Pancreas (tissue), 10 donors: Measurements from ENCODE around the gene EHF. TPM values are rescaled to one million over a fixed set of nuclear protein-coding genes. Genes with fewer than 3 reads are reported as not detected.

Experiments used
- ATAC-seq, 4 donors: fragments of 200-7000 bp; cut with Tn5 transposase; one replicate each; pipeline versions ENCODE4 v1.8.0 to v1.9.1; 2020; ENCODE audit warnings: mild to moderate bottlenecking in 4 of 4, moderate library complexity in 4 of 4
- DNase-seq, 6 donors: peaks; one replicate each; pipeline ENCODE4 v3.0.0-alpha.2; 2020
- FAIRE-seq: peaks from 2 replicates; lab custom pipeline; 2012; peaks lifted over from hg19 to GRCh38; lab: Jason Lieb, UNC
- H3K27ac ChIP-seq, 4 donors: fragments of 200-600 bp; sonication (generic); 1 replicate in 3 of 4; 2 replicates in 1 of 4; pipeline versions ENCODE4 v1.5.0 to v1.8.0; 2020
- H3K27me3 ChIP-seq, 4 donors: fragments of 200-600 bp; one replicate each; pipeline ENCODE4 v1.8.0; 2021
- H3K36me3 ChIP-seq, 3 donors: fragments of 200-600 bp; sonication (generic) in 1 of 3; one replicate each; pipeline versions ENCODE4 v1.5.0 to v1.8.0; 2020 to 2021
- H3K4me1 ChIP-seq, 3 donors: fragments of 200-600 bp; one replicate each; pipeline ENCODE4 v1.8.0; 2021
- H3K4me3 ChIP-seq, 4 donors: fragments of 200-600 bp; sonication (generic) in 2 of 4; one replicate each; pipeline versions ENCODE4 v1.5.0 to v1.8.0; 2020 to 2021
- H3K9me3 ChIP-seq, 4 donors: fragments of 200-600 bp; one replicate each; pipeline ENCODE4 v1.8.0; 2021
- WGBS, 2 donors: extraction: QIAGEN DNeasy Blood & Tissue Kit; methylation state at CpG; one replicate each; pipeline ENCODE4 v1.1.7; 2013; 5-methylcytosine and 5-hydroxymethylcytosine counted together
- intact Hi-C, 3 donors: fragments of 100-400 bp; cut with DNase I; formaldehyde crosslinking; loops; one replicate each; pipeline versions ENCODE4 v1.11.1 to v1.14.2; 2022
- polyA plus RNA-seq, 2 donors: library from polyadenylated mRNA; stranded (reverse); fragments of 200-250 nt; gene quantifications; one replicate each; pipeline ENCODE4 v1.2.3, GENCODE V29; 2013
- total RNA-seq, 6 donors: library from RNA; stranded (reverse); fragmentation: NEBNext Ultra II Directional in 4 of 6; extraction: Animal tissue kit (Norgen Biotek cat#: 25700) in 4 of 6; gene quantifications; one replicate each; pipeline versions ENCODE4 v1.2.1 to v1.2.4, GENCODE V29; 2021 to 2023
- TF ChIP-seq, protein P1 (sequence below), 4 donors: fragments of 200-600 bp; sonication (generic) in 3 of 4; IDR thresholded peaks; one replicate each; pipeline versions ENCODE4 v1.5.0 to v1.8.0; 2021; ENCODE audit warnings: antibody characterized with exemption in 4 of 4
- donor health status: healthy with polysubstance abuse.
- donor health status: DM: no; HTN: no; CAD: no; lungs with moderate emphysema.
- donor health status: DM: no; HTN: no; CAD: no.
- donor health status: control.
- donor health status: control.
- donor health status: Bipolar disorder and iron deficiency.
- donor health status: DM: yes; HTN: yes; CAD: no.
- donor health status: DM: no; HTN: no; CAD: no.
- donor health status: DM: no; HTN: no; CAD: no.
- donor health status: DM: yes; HTN: yes; CAD: no.

EHF gene
- total and polyA plus RNA-seq, 8 donors: 7.7 to 58.2 (median 32.4) TPM

GRCh38 chr11:34623463-34623862 lies 2.6 kb downstream of the EHF start:
- peak overlapping the region in 3 of 4 donors; percentile 7 to 42 (median 42) for H3K4me3 ChIP-seq
- ATAC-seq: no peak
- H3K27me3 ChIP-seq: no peaks in the 10 kb centered on the region
- no peak for DNase-seq
- TF ChIP-seq, protein P1, sequence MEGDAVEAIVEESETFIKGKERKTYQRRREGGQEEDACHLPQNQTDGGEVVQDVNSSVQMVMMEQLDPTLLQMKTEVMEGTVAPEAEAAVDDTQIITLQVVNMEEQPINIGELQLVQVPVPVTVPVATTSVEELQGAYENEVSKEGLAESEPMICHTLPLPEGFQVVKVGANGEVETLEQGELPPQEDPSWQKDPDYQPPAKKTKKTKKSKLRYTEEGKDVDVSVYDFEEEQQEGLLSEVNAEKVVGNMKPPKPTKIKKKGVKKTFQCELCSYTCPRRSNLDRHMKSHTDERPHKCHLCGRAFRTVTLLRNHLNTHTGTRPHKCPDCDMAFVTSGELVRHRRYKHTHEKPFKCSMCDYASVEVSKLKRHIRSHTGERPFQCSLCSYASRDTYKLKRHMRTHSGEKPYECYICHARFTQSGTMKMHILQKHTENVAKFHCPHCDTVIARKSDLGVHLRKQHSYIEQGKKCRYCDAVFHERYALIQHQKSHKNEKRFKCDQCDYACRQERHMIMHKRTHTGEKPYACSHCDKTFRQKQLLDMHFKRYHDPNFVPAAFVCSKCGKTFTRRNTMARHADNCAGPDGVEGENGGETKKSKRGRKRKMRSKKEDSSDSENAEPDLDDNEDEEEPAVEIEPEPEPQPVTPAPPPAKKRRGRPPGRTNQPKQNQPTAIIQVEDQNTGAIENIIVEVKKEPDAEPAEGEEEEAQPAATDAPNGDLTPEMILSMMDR (IDR thresholded peaks at IDR 0.05): no peak
- WGBS, 2 donors: 44 to 52% methylated on average over 9 of the region's 9 CpGs
- intact Hi-C loops: no loop called here
- no peaks in the 10 kb centered on the region for H3K36me3 ChIP-seq
- no peaks in the 10 kb centered on the region for H3K9me3 ChIP-seq
- peaks cover 9 to 22% (median 11%) of the 10 kb centered on the region in 3 donors for H3K4me1 ChIP-seq
- FAIRE-seq: no peak
- H3K27ac ChIP-seq: peak overlapping the region in 2 of 4 donors; percentile 95 to 96

DNA sequence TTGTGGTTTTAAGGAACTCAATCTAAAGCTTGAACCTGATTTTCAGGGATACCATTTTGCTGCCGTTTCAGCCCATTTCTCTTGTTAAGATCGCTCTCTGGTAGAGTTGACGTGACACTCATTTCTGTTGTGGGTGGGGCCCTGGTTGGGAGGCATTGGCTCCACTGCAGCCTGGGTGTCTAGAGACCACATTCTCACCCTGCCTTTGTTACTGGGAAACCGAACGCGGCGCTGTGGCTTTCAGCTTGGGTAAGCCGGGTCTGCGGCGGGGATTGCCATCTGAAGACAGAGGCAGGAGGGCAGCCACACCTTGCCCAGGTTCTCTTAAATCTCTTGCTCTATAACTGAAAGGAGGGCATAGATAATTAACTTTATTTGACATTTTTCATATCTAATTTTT lies 3.2 kb downstream of the EHF start:
- intact Hi-C loops: no loop called here
- DNase-seq: peak in 1 of 6 donors; percentile 66
- FAIRE-seq: no peak
- peaks cover 9 to 20% (median 11%) of the 10 kb centered on the region in 3 donors for H3K4me1 ChIP-seq
- TF ChIP-seq, protein P1 (IDR thresholded peaks at IDR 0.05): no peak
- H3K27ac ChIP-seq: peak overlapping the region in 2 of 4 donors; percentile 95 to 96
- peak in 2 of 4 donors; percentile 29 to 47 for ATAC-seq
- no peaks in the 10 kb centered on the region for H3K27me3 ChIP-seq
- 60 to 69% methylated on average over 10 of the region's 10 CpGs for WGBS, 2 donors
- H3K36me3 ChIP-seq: no peaks in the 10 kb centered on the region
- peak overlapping the region in 2 of 4 donors; percentile 42 for H3K4me3 ChIP-seq
- H3K9me3 ChIP-seq: no peaks in the 10 kb centered on the region

- FAIRE-seq (no peak), ATAC-seq (no peak), DNase-seq (no peak)
- intact Hi-C loops: no loop called here
- TF ChIP-seq, protein P1 (IDR thresholded peaks at IDR 0.05): no peak
- Histone ChIP-seq H3K36me3 (no peaks in the 10 kb centered on the region), H3K27ac (peak overlapping the region in 1 of 4 donors; percentile 96), H3K9me3 (no peaks in the 10 kb centered on the region), H3K4me1 (peaks cover under 1 to 5% (median 3%) of the 10 kb centered on the region in 3 donors), H3K27me3 (no peaks in the 10 kb centered on the region), H3K4me3 (peak overlapping the region in 2 of 4 donors; percentile 22 to 42)
- 61 to 81% methylated on average over 4 of the region's 4 CpGs for WGBS, 2 donors
These were observed 4.7 kb downstream of the EHF start for GRCh38 chr11:34625576-34625975.

DNA sequence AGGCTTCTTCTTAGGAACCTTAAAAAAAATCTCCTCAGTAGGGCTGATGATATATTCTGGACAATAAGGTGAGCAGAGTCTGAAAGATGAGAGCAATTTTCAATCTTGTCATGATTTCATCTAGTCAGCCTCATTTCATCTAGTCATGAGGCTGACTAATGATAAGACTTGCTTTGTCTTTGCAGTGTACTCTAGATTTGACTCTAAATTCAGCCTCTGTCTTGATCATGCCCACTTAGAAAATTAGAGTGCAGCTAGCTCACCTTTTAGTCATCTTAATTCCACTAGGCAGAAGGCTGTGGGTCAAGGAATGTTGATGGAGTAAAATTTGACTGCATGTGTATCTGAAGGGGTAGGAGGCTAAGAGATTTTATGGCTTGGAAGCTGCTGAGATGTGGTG lies 5.5 kb downstream of the EHF start:
- TF ChIP-seq, protein P1 (IDR thresholded peaks at IDR 0.05): no peak

DNA sequence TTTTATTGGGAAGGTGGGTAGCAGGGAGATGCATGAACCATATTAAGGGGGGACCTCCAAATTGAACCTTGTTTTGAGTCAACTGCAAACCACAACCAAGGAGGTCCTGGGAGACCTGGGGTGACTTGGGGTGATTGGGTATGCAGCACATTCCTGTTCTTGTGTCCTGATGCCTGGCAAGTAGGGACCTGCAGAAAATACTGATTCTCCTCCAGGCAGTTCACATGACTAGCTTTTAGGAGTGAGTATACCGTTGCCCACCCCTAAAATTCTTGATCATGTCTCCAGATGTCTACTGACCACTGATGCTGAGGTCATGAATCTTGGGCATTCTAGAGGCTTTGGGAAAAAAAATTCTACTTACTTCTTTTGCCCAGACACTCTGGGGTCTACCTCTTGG lies 6.3 kb downstream of the EHF start:
- H3K4me3 ChIP-seq: no peak overlapping the region
- intact Hi-C loops: no loop called here
- WGBS, 2 donors: 82 to 88% methylated on average over 1 of the region's 1 CpG

More for the DNA sequence above, 5.5 kb downstream of the EHF start:
- H3K9me3 ChIP-seq: no peaks in the 10 kb centered on the region
- no peak for DNase-seq
- intact Hi-C loops: no loop called here
- H3K4me3 ChIP-seq: no peak overlapping the region
- peaks cover 7 to 11% (median 10%) of the 10 kb centered on the region in 3 donors for H3K4me1 ChIP-seq
- H3K27me3 ChIP-seq: no peaks in the 10 kb centered on the region
- H3K36me3 ChIP-seq: no peaks in the 10 kb centered on the region
- ATAC-seq: no peak
- FAIRE-seq: no peak
- H3K27ac ChIP-seq: peak overlapping the region in 1 of 4 donors; percentile 3

More for the DNA sequence above, 6.3 kb downstream of the EHF start:
- FAIRE-seq: no peak
- Histone ChIP-seq H3K36me3 (no peaks in the 10 kb centered on the region), H3K9me3 (no peaks in the 10 kb centered on the region), H3K27me3 (no peaks in the 10 kb centered on the region), H3K4me1 (peaks cover 7 to 17% (median 10%) of the 10 kb centered on the region in 3 donors), H3K27ac (no peak overlapping the region)
- ATAC-seq: no peak
- TF ChIP-seq, protein P1 (IDR thresholded peaks at IDR 0.05): no peak
- DNase-seq: no peak
